ENCODE measurements around the gene E2F8. TPM values are rescaled to one million over a fixed set of nuclear protein-coding genes. Genes with fewer than 3 reads are reported as not detected.

Gene E2F8
- total RNA-seq, 1 experiment from 2014 or later: 11.3 TPM

DNA sequence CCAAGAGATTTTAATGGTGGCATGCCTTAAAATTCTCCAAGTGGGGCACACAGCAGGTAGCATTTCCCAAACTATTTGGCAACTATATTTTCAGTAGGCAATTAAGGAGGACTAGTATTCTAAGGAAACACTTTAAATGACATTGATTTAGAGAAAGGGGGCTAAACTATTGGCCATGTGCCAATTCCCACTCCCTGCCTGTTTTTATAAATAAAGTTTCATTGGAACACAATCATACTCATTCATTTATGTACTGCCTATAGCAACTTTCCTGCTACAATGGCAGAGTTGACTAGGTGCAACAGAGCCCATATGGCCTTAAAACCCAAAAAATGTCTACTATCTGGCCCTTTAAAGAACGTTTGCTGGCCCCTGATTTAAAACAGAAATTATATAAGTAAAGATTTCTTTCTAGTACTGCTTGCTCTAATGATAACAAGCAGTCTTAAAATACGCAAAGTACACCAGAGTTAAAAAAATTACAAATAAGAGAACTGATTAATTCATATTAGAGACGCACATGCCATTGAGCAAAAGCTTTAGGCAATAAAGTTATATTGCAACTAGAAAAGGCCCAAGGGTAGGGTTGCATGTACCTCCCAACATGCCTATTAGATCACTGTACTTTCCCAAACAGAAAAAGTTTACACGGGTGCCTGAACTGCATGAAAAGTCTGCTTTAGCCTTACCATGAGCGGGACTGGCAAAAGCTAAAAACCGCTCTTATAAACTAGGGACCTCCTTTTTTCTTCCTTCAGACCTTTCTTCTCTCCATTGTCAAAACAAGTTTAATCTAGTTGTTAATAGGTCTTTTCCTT, 14.2 kb downstream of the E2F8 start:
- no peak overlapping the region for H3K4me2 ChIP-seq (ENCODE audit: insufficient read depth, insufficient read length, low read length)
- WGBS (ENCODE audit: extremely low coverage, insufficient read length, low lambda C conversion rate): no CpG with 5 or more reads among the region's 6 CpGs
- no peak overlapping the region for H2BK12ac ChIP-seq (ENCODE audit: insufficient read length, low read depth, low read length)
- H2BK20ac ChIP-seq (ENCODE audit: low read depth, low read length, poor library complexity, severe bottlenecking): no peak overlapping the region
- no peak overlapping the region for H3K4me3 Mint-ChIP-seq
- H3K14ac ChIP-seq (ENCODE audit: insufficient read depth, low read length): no peak overlapping the region
- no peak overlapping the region for H3K27ac Mint-ChIP-seq
- no peaks in the 10 kb centered on the region for H3K23me2 ChIP-seq (ENCODE audit: insufficient read length, low read depth, low read length, poor library complexity, severe bottlenecking)
- no peaks in the 10 kb centered on the region for H3K79me2 ChIP-seq (ENCODE audit: insufficient read depth, low read length)
- TF ChIP-seq, protein P1, sequence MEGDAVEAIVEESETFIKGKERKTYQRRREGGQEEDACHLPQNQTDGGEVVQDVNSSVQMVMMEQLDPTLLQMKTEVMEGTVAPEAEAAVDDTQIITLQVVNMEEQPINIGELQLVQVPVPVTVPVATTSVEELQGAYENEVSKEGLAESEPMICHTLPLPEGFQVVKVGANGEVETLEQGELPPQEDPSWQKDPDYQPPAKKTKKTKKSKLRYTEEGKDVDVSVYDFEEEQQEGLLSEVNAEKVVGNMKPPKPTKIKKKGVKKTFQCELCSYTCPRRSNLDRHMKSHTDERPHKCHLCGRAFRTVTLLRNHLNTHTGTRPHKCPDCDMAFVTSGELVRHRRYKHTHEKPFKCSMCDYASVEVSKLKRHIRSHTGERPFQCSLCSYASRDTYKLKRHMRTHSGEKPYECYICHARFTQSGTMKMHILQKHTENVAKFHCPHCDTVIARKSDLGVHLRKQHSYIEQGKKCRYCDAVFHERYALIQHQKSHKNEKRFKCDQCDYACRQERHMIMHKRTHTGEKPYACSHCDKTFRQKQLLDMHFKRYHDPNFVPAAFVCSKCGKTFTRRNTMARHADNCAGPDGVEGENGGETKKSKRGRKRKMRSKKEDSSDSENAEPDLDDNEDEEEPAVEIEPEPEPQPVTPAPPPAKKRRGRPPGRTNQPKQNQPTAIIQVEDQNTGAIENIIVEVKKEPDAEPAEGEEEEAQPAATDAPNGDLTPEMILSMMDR (conservative IDR thresholded peaks at IDR 0.05): no peak
- H2BK15ac ChIP-seq (ENCODE audit: low read depth, low read length): no peak overlapping the region
- no peak overlapping the region for H4K91ac ChIP-seq (ENCODE audit: insufficient read length, low read depth, low read length)
- H3K4ac ChIP-seq (ENCODE audit: low read depth, low read length): no peak overlapping the region
- no peak overlapping the region for H2BK120ac ChIP-seq (ENCODE audit: low read depth, low read length, poor library complexity, severe bottlenecking)
- H4K20me1 ChIP-seq (ENCODE audit: control insufficient read depth, insufficient read depth, insufficient read length): no peaks in the 10 kb centered on the region
- H3K9ac ChIP-seq (ENCODE audit: extremely low read depth, insufficient read length, low read length): no peak overlapping the region
- peaks cover 10 to 41% (median 37%) of the 10 kb centered on the region in 3 experiments; a peak in 6 of 7 replicates for H3K36me3 Mint-ChIP-seq (ENCODE audit: insufficient read depth in 1 of 3, low read depth in 3 of 3)
- H3K18ac ChIP-seq (ENCODE audit: insufficient read length, low read depth, low read length): no peak overlapping the region
- no peak overlapping the region for H2AK5ac ChIP-seq (ENCODE audit: insufficient read length, low read length)
- peaks cover 0 to 4% of the 10 kb centered on the region in 2 experiments; a peak in 1 of 5 replicates for H3K9me3 Mint-ChIP-seq
- H4K5ac ChIP-seq (ENCODE audit: insufficient read length, low read depth, low read length): no peak overlapping the region
- no peaks in the 10 kb centered on the region for H3K9me3 ChIP-seq (ENCODE audit: control insufficient read depth, low read depth, low read length)
- no peaks in the 10 kb centered on the region for H3K79me1 ChIP-seq (ENCODE audit: insufficient read depth, low read depth, low read length, poor library complexity, severe bottlenecking)
- no peaks in the 10 kb centered on the region for H3K4me1 ChIP-seq (ENCODE audit: insufficient read depth, low read length)
- H3K27me3 ChIP-seq (ENCODE audit: insufficient read depth, low read length): no peaks in the 10 kb centered on the region
- H3K27ac ChIP-seq (ENCODE audit: insufficient read length, low read depth, low read length): no peak overlapping the region
- H2BK5ac ChIP-seq (ENCODE audit: insufficient read length, low read length): no peak overlapping the region
- DNase-seq: no peak
- H3K27me3 Mint-ChIP-seq (ENCODE audit: low read depth): no peaks in the 10 kb centered on the region
- H2AFZ ChIP-seq (ENCODE audit: low read length): no peak overlapping the region
- H4K8ac ChIP-seq (replicated peaks; ENCODE audit: insufficient read length, low read depth, low read length): no peak overlapping the region
- H3K23ac ChIP-seq (ENCODE audit: insufficient read length, low read depth, low read length): no peak overlapping the region
- no peak overlapping the region for H3K56ac ChIP-seq (ENCODE audit: insufficient read length, low read depth, low read length)
- no peak overlapping the region for H3T11ph ChIP-seq (ENCODE audit: low read length)
- no peaks in the 10 kb centered on the region for H3K4me1 Mint-ChIP-seq
